GM21528 (cell line): Measurements from ENCODE around the gene KLHL29.

Experiments
- ATAC-seq: cut with Tn5 transposase; IDR thresholded peaks from one replicate; pipeline ENCODE4 v1.9.1; 2021; ENCODE audit warnings: mild to moderate bottlenecking, moderate library complexity; ENCODE audit not compliant: unreplicated experiment, low FRiP score

KLHL29 gene

DNA sequence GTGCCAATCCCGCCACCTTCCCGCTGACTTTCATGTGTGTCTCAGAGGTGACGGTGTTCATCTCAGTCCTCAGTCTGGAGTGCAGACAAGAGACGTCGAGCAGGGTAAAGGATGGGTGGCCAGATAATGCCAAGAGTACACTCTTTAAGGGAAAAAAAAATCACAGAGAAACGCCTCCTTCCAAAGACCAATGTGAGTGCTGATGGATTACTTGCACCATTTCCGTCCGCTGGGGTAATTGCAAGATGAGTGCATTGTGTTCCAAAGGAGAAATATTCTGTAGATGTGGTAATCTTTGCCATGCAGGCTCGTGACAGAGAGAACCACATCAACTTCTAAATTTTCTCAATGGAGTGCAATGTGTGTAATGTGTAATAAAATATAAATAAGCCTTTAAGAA is 81.0 kb downstream of the KLHL29 start:
- ATAC-seq = no peak

DNA sequence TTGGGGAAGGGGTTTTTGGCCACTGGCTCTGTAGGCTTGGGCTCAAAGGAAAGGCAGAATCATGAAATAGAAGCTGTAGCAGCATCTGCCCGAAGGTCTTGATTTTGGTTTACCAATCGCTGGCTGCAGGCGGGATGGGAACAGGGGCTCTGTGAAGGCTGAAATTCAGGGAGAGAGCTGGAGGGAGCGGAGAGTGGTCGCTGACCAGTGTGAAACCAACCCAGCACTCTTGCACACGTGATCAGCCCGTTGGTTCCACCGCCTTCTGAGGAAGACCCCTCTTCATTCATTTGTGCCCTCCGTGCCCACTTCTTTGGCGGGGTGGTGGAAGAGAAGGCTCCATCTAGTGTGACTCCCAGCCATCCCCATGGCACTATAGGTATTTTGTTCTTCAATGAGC is 82.6 kb downstream of the KLHL29 start:
- ATAC-seq = no peak

DNA sequence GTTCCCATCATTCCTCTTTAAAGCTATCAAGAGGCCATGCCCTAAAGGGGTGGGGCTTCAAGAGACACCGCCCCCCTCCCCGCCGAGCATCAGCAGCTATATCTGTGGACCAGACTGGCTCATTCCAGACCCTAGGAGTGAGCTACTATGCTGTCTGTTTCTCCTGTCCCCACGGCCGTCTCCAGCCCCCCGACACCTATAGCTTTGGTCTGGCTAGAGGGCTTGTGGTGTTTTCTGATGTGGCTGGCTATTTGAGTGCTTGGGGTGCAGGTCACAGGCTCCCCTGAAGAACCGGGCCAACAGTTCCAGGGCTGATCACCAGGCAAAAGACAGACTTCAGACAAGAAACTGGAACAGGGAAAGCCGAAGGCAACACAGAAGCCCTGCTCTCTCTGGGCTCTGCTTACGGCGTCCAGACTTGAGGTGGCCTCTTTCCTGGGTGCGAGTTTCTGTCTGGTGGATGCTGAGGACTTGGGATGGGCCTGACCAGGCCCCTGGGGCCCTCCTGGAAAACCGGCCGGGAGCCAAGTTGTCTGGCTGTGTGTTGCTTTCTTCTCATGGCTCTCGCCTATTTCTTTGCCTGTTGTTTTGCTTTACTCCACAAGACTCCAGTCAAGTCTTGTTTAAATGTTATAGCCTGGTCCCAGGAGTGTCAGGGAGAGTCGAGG is 83.6 kb downstream of the KLHL29 start:
- no peak for ATAC-seq

DNA sequence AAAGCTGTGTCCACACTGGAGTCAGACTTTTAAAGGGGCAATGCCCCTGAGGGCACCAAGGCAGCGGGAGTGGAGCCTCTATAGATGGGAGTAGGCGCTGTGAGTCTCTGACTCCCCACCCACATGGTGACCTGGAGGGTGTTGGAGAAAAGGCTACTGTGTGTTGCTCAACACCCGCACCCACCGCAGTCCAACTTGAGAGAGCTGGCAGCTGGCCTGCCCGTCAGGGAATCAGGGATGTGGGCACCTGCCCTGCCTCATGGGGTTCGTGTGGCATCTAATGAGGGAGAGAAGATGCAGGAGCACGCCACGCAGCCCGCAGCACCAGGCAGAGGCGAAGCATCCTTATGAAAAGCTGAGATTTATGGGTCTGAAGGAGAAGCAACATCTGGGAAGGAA is 84.2 kb downstream of the KLHL29 start:
- no peak for ATAC-seq

DNA sequence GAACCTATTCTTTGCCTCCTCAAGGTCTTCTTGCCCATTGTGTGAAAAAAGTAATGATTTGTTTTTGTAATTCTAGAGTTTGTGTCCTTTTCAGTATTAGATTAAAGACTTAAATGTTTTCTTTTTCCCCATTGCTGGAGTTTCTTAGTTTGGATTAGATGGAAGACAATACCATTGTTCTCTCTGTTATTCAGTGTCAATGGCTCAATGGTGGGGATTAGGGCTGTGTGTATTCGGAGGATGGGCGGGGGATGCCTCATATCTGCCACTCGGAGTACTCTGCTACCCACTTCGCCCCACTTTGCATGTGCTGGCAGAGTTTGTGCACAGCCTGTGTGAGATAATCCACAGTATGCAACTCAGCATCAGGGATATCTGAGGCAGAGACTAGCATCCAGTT is 90.1 kb downstream of the KLHL29 start:
- ATAC-seq = no peak

DNA sequence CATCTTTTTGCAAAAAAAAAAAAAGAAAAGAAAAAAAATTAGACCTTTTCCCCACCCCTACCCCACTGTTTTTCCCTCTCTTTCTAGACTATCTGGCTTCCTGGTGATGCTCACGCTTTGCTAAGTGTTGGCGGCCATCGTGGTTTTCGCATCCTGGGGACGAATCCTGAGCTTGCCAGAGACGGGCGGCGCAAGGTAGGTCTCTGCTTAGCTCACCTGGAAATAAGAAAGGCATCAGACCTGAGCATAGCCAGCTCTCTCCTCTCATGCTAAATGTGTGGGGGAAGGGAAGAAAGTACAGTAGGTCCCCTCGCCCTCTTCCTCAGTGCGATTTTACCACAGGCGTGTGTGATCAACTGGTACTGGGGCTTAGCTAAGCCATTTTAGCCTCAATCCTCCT is 90.5 kb downstream of the KLHL29 start:
- no peak for ATAC-seq

DNA sequence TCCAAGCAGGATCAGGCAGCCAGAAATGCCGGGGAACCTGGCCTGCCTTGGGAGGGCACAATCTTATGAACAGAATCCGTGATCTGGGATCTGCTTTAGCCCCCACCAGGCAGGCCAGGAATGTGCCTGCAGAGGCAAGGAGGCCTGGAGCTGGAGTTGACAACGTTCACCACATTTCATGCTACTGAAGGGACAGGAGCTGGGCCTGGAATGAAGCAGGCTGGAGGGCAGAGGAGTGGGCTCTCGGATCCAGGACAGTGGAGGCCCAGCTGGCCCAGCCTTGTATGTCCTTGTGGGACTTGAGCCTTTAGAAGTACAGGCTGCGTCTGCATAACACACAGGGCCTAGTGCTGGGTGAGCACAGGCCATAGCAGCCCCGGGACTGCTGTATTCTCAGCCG is 91.8 kb downstream of the KLHL29 start:
- ATAC-seq = no peak

DNA sequence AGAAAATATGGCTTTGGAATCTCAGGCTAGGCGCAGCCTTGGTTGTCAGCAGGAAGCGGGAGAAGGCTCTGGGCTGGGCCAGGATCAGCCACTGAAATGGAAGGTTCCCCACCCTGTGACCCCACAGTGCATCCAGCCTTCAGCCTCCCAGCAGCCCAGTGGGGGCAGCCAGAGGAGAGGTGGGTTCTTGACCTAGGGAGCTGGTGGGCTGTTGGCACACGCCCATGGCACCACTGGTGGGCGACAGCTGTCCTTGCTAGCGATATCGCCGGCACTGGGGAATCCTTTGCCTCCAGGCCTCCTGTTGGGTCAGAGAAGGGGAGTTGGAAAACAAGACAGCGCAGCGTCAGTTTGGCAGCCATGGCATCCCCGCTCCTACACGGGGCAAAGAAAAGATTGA is 92.4 kb downstream of the KLHL29 start:
- no peak for ATAC-seq

DNA sequence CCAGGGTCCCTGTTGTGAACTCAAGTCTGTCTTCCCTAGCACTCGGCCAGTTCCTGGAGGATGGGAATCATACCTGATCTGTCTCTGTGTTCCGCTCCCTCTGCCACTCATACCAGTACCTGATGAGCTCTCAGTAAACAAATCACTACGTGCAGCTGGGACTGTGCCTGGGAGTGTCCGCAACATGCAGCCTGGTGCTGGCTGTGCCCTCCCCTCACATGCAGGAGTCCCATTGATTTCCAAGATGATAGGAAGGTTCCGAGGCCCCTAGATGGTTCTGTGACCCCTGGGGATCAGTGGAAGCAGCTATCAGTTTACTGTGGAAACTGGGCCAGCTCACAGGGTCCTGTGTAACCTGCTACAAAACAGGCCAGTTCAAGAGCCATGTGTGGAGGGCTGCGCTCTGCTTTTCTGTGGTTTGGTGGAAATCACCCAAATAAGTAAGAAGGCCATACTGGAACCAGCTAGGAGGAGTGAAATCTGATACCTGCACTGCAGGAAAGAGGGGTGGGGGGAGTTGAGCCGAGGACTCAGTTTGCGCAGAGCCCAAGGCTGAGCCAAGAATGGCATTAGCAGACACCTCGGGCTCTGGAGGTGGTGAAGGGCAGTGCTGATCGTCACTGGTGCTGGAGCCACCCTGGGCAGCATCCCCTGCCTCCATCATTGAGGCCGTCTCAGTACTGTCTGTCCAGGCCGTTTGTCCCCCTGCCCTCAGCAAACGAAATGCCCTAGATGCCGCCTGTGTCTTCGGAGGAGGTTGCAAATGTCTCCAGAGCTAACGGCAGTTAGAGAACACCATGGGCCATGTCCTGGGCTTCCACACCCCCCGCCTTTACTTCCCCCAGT is 93.3 kb downstream of the KLHL29 start:
- no peak for ATAC-seq

DNA sequence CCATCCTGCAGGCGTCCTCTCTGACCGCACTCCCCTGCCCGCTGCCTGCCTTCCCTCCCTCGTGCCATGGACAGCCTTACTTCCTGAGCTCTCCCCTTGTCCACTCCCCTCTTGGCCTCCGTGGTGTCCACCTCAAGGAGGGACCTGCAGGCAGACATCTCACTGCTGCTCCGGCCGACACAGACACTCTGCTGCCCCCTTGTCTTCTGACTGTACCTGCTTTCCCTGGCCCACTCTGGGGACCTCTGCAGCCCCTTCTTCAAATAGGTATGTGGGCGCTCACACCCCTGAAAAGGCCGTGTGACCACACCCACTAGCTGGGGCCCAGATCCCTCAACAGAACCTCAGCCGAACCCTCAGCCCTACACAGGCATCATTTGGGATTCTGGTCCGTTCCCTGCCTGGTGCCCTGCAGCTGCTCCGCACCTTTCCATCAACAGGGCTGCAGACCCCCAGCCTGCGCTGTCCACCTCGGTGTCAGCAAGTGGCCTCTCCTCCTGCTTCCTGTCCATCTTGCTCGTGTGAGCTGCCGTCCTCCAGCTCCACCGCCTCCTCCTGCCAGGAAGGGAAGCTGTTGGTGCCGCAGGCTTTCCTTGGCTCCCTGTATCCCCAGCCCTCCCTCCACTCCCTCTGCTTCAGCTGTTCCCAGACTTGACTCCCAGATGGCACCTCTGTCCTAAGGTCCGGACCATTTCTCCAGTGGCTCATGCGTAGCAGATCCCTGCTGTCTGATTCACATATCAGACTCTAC is 94.1 kb downstream of the KLHL29 start:
- ATAC-seq = no peak

DNA sequence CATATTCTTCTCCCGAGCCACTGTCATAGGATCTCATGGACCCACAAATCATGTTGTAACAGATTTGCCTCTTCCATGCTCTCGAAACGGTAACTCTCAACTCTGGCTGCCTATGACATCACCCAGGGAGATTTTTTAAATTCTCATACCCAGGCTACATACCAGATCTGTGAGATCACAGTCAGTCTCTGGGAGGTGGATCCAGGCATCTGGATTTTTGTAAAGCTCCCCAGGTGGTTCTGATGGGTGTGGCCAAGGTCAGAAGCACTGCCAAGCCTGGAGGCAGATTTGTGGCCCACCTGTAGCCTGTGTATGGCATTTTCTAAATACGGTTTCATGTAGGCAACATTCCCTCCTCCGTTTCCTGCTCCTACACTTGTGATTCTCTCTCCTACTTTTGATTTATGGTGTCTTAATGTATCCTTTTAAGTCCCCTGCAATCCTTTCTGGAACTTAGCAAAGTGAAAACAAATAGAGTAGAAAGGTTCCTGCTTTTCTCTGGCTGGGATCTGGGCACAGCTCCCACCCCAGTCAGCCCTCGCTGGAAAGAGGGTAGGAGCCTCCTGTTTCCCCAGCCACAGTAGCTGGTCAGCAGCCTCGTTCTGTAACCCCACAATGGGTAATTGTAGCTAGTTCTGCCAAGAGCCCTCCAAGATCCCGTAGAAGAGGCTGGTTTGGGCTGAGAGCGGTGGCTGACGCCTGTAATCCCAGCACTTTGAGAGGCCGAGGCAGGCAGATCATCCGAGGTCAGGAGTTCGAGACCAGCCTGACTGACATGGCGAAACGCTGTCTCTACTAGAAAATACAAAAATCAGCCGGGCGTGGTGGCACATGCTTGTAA is 96.2 kb downstream of the KLHL29 start:
- no peak for ATAC-seq

DNA sequence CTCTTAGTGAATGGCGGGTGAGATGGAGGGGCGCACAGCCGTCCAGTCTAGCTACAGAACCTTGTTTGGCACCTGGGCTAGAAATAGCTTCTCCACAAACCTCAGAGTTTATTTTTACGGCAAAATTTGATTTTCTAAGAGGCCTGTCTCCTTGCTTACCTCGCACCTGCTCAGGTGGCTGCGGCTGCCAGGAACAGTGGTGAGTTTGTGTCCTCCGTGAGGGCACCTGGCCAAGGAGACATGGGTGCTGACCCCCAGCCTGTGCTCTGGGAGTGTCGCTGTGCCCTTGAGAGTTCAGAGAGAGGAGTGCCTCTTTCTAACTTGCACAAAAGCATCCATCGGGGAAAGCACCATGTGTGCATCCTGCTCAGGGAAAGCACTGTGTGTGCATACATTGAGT is 97.2 kb downstream of the KLHL29 start:
- no peak for ATAC-seq

DNA sequence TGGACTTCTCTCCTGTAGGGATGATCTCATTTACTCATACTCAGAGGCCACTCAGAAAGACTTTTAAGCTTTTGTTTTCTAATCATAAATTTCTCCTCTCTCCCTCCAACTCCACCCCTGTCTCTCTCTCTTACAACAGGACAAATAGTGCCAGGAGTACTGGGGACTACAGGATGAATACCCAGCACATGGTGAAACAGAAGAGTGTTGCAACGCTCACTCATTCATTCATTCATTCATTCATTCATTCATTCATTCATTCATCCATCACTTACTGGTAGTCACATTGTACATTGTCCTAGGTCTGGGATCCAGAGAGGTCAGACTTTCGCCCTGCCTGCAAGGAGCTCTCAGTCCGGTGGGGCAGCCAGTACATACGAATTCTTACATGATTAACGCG is 97.6 kb downstream of the KLHL29 start:
- no peak for ATAC-seq

DNA sequence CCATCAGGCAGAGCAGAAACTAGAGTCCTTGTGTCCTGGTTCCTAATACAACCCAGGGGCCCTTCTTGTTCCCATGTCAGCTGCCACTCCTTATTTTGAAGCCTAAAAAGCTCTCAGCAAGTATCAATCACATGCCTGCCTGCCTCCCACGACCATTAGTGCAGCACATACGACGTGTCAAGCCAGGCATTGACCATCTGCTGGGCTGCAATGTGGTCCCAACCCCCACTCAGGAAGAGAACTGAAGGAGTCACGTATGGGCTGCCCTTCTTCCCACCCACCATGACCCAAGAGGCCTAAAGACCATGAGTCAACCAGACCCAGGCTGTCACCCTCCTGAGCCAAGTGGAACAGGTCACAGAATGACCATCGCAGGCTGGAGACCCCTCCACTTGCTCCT is 98.8 kb downstream of the KLHL29 start:
- no peak for ATAC-seq

DNA sequence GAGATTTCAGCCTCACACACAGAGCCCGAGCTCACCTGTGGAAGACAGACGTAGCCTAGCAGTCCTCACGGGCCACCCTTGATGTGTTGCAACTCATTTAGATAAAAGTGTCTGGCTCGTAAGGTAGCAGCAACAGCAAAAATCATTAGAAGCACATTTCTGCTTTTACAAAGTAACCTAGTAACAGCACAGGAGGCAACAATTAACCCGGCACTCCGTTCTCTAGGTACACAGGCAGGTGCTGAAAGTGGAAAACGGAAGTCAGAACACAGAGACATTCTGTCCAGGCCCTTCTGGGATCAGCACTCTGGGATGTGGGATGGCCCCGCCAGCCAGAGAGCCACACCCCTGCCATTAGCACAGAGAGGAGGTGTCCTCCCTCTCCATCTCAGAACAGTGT is 99.3 kb downstream of the KLHL29 start:
- no peak for ATAC-seq

DNA sequence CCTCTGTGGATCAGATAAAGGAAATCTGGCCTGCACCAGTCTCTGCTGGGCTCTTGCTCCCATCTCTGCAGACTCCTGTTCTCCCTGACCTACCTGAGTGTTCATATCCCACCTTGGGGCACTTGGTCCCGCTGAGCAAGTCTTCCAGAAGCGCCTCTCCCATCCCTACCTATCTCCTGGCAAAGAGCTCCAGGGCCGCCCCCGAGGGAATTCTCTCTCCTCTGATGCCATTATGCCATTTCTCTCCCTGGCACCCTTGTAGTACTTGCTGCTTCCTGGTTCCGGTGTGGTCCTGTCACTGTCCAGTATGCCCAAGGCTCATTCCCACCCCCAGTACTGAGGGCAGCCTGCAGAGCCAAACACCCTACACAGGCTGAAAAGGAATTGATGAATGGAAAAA is 99.8 kb downstream of the KLHL29 start:
- ATAC-seq = no peak

DNA sequence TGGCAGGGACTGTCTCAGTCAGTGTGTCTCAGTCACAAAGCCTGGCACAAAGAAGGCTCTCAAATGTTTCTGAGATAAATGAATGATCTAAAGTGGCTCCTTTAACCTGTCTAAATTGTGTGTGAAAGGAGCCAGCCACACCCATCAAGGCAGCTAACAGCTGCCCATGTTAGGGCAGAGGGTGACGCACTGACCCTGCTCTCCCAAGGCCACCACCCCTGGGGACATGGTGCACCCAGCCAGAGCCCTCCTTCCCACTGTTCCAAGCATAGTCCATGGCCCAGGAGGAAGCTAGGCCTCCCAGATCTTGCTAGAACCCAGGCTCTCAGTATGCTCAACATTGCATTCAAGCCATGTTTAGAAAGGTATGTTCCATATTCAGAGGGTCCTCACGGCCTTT is 100.3 kb downstream of the KLHL29 start:
- ATAC-seq = no peak

DNA sequence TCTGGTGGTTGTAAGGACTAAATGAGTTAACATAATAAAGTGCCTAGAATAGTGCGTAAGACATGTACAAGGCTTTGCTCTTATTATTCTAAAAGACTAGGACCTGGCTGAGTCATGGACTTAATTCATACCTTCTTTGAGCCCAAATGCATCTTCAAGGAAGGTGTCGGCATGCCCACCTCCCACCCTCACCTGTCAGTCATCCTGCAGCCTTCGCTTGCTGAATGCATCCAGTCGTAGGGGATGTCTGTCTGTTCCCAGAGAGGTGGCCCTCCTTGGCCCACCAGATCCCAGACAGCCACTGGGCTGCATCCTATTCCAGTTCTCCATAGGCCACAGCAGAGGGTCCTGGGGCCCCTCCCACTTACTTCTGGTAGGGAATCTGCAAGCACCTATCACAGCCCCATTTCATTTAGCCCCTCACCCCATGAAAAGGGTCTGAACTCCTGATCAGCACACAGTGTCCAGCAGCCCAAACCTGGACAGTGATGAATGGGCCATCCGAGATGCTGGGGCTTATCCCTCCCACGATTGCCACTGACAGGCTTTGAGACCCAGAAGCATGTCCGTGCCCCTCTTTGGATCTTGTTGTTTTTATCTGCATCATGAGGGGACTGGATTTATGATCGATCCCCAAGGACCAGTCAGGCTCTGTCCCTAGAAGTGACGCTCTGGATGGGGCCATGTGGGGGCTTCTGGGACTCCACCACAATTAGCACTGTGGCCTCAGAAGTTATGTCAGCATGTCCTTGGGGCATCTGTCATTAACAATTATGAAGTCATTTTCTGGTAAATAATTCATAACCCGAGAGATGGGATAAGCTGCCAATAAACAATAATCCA is 101.1 kb downstream of the KLHL29 start:
- no peak for ATAC-seq

DNA sequence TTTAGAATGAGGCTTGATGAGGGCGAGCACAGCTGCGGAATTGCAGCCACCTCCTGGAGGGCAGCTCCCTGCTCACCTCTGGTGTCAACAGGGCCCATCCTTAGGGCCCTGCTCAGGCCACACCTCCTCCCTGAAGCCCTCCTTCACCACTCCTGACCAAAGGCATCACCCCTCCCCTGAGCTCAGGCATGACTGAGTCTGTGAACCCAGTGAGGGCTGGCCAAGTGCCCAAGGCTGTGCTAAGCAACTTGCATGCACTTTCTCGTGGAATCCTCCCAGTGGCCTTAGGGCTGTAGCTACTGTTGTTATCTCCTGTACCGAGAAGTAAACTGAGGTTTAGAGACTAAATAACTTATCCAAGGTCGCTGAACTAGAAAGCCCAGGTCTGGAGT is 101.7 kb downstream of the KLHL29 start:
- no peak for ATAC-seq
